ENCODE data around the gene EMC6. TPM values are rescaled to one million over a fixed set of nuclear protein-coding genes. Genes with fewer than 3 reads are reported as not detected.

Gene EMC6
- total and polyA plus RNA-seq, 2 of the 13 experiments (the other 11 are each of a cell fraction or from before 2014, with no cell fraction given) = 45.1 to 47.7 TPM

DNA sequence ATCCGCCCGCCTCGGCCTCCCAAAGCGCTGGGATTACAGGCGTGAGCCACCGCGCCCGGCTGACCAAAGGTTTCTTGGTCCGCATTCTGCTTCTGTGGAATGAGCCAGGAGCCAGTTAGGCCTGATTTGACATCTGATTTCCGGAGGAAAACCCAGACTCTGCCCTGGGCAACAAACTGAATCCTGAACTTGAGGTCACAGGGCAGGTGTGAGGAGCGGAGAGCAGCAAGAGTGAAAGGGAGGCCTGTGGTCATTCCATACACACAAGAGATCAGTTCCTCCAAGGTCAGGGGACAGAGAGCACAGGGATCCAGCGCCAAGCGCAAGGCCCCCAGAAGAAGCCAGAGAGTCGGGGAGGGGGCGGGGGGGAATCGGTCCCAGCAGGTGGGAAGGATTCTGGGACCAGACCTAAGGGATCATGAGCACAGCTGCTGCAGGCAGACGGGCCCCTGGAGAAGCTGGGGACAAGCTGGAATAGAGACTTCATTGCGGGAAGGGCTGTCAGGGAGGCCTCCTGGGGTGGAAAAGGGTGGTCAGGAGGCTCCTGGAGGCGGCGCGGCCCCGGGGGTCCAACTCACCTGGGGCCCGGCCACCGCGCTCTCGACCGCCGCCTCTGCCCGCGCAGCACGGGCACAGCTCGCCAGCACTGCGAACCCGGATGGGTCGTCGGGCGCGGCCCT is 33.0 kb upstream of the EMC6 start (continued):
- TF ChIP-seq, protein P1, sequence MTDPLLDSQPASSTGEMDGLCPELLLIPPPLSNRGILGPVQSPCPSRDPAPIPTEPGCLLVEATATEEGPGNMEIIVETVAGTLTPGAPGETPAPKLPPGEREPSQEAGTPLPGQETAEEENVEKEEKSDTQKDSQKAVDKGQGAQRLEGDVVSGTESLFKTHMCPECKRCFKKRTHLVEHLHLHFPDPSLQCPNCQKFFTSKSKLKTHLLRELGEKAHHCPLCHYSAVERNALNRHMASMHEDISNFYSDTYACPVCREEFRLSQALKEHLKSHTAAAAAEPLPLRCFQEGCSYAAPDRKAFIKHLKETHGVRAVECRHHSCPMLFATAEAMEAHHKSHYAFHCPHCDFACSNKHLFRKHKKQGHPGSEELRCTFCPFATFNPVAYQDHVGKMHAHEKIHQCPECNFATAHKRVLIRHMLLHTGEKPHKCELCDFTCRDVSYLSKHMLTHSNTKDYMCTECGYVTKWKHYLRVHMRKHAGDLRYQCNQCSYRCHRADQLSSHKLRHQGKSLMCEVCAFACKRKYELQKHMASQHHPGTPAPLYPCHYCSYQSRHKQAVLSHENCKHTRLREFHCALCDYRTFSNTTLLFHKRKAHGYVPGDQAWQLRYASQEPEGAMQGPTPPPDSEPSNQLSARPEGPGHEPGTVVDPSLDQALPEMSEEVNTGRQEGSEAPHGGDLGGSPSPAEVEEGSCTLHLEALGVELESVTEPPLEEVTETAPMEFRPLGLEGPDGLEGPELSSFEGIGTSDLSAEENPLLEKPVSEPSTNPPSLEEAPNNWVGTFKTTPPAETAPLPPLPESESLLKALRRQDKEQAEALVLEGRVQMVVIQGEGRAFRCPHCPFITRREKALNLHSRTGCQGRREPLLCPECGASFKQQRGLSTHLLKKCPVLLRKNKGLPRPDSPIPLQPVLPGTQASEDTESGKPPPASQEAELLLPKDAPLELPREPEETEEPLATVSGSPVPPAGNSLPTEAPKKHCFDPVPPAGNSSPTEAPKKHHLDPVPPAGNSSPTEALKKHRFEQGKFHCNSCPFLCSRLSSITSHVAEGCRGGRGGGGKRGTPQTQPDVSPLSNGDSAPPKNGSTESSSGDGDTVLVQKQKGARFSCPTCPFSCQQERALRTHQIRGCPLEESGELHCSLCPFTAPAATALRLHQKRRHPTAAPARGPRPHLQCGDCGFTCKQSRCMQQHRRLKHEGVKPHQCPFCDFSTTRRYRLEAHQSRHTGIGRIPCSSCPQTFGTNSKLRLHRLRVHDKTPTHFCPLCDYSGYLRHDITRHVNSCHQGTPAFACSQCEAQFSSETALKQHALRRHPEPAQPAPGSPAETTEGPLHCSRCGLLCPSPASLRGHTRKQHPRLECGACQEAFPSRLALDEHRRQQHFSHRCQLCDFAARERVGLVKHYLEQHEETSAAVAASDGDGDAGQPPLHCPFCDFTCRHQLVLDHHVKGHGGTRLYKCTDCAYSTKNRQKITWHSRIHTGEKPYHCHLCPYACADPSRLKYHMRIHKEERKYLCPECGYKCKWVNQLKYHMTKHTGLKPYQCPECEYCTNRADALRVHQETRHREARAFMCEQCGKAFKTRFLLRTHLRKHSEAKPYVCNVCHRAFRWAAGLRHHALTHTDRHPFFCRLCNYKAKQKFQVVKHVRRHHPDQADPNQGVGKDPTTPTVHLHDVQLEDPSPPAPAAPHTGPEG (CRISPR knock-in tag; IDR thresholded peaks at IDR 0.05) = no peak
- TF ChIP-seq, protein P2, sequence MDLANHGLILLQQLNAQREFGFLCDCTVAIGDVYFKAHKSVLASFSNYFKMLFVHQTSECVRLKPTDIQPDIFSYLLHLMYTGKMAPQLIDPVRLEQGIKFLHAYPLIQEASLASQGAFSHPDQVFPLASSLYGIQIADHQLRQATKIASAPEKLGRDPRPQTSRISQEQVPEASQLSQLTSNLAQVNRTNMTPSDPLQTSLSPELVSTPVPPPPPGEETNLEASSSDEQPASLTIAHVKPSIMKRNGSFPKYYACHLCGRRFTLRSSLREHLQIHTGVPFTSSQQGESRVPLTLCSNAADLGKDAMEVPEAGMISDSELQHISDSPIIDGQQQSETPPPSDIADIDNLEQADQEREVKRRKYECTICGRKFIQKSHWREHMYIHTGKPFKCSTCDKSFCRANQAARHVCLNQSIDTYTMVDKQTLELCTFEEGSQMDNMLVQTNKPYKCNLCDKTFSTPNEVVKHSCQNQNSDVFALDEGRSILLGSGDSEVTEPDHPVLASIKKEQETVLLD (CRISPR knock-in tag; IDR thresholded peaks at IDR 0.05; ENCODE audit: low read depth) = 0 out of 2 replicates have a peak, but pooled peaks have one; percentile 26
- TF ChIP-seq NR2C2 (CRISPR knock-in tag; IDR thresholded peaks at IDR 0.05; ENCODE audit: borderline replicate concordance) = no peak
- TF ChIP-seq ZNF607 (CRISPR knock-in tag; IDR thresholded peaks at IDR 0.05; ENCODE audit: borderline replicate concordance) = no peak
- peak; percentile 92 for TF ChIP-seq FOXC1 (CRISPR knock-in tag; IDR thresholded peaks at IDR 0.05; ENCODE audit: borderline replicate concordance)
- no peak for TF ChIP-seq ZNF441 (CRISPR knock-in tag; IDR thresholded peaks at IDR 0.05; ENCODE audit: borderline replicate concordance)
- TF ChIP-seq NR2F6 (IDR thresholded peaks at IDR 0.05) = peak; percentile 50; the same call in 1 of the 2 replicates
- TF ChIP-seq NR2F6 (CRISPR knock-in tag; IDR thresholded peaks at IDR 0.05) = peak; percentile 61; the same call in 1 of the 2 replicates
- TF ChIP-seq, protein P3, sequence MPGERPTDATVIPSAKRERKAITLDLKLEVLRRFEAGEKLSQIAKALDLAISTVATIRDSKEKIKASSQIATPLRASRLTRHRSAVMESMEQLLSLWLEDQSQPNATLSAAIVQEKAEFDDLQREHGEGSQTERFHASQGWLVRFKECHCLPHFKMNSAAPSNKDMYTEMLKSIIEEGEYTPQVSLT (CRISPR knock-in tag; IDR thresholded peaks at IDR 0.05; ENCODE audit: borderline replicate concordance, low read depth) = no peak
- TF ChIP-seq, protein P4, sequence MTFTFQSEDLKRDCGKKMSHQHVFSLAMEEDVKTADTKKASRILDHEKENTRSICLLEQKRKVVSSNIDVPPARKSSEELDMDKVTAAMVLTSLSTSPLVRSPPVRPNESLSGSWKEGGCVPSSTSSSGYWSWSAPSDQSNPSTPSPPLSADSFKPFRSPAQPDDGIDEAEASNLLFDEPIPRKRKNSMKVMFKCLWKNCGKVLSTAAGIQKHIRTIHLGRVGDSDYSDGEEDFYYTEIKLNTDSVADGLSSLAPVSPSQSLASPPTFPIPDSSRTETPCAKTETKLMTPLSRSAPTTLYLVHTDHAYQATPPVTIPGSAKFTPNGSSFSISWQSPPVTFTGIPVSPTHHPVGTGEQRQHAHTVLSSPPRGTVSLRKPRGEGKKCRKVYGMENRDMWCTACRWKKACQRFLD (CRISPR knock-in tag; IDR thresholded peaks at IDR 0.05; ENCODE audit: borderline replicate concordance) = no peak
- TF ChIP-seq, protein P5, sequence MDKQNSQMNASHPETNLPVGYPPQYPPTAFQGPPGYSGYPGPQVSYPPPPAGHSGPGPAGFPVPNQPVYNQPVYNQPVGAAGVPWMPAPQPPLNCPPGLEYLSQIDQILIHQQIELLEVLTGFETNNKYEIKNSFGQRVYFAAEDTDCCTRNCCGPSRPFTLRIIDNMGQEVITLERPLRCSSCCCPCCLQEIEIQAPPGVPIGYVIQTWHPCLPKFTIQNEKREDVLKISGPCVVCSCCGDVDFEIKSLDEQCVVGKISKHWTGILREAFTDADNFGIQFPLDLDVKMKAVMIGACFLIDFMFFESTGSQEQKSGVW (CRISPR knock-in tag; IDR thresholded peaks at IDR 0.05; ENCODE audit: borderline replicate concordance) = no peak
- TF ChIP-seq ZNF569 (CRISPR knock-in tag; IDR thresholded peaks at IDR 0.05; ENCODE audit: borderline replicate concordance) = 0 out of 2 replicates have a peak, but pooled peaks have one; percentile 82
- TF ChIP-seq ZNF326 (CRISPR knock-in tag; IDR thresholded peaks at IDR 0.05; ENCODE audit: borderline replicate concordance) = no peak
- TF ChIP-seq ZNF570 (CRISPR knock-in tag; IDR thresholded peaks at IDR 0.05; ENCODE audit: borderline replicate concordance) = 0 out of 2 replicates have a peak, but pooled peaks have one; percentile 35
- TF ChIP-seq, protein P6, sequence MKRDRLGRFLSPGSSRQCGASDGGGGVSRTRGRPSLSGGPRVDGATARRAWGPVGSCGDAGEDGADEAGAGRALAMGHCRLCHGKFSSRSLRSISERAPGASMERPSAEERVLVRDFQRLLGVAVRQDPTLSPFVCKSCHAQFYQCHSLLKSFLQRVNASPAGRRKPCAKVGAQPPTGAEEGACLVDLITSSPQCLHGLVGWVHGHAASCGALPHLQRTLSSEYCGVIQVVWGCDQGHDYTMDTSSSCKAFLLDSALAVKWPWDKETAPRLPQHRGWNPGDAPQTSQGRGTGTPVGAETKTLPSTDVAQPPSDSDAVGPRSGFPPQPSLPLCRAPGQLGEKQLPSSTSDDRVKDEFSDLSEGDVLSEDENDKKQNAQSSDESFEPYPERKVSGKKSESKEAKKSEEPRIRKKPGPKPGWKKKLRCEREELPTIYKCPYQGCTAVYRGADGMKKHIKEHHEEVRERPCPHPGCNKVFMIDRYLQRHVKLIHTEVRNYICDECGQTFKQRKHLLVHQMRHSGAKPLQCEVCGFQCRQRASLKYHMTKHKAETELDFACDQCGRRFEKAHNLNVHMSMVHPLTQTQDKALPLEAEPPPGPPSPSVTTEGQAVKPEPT (CRISPR knock-in tag; IDR thresholded peaks at IDR 0.05; ENCODE audit: low read depth) = 0 out of 2 replicates have a peak, but pooled peaks have one; percentile 9

All from HepG2 (cell line).